Uterus (tissue), 2 donors: ENCODE measurements around the gene ANKRD16.

ENCODE experiments used
- CTCF ChIP-seq, 4 experiments: fragments of 200-600 bp in 2 of 4; fragments of 450-650 bp in 2 of 4; sonication (generic) in 2 of 4; IDR thresholded peaks; one replicate each; pipeline ENCODE4 v1.5.1; 2016 to 2019; ENCODE audit warnings: antibody characterized with exemption in 4 of 4, mild to moderate bottlenecking in 2 of 4, moderate library complexity in 1 of 4
- POLR2A ChIP-seq, 2 donors: fragments of 450-650 bp; IDR thresholded peaks; one replicate each; pipeline ENCODE4 v1.6.1; 2016; ENCODE audit warnings: antibody characterized with exemption in 2 of 2, mild to moderate bottlenecking in 1 of 2, moderate library complexity in 1 of 2

GRCh38 chr10:5856701-5857004 lies 33.0 kb downstream of the ANKRD16 start:
- no peak for TF ChIP-seq CTCF (IDR thresholded peaks at IDR 0.05)
- TF ChIP-seq POLR2A (IDR thresholded peaks at IDR 0.05): no peak
